Measurements from ENCODE around the gene CXCL12. TPM values are rescaled to one million over a fixed set of nuclear protein-coding genes. Genes with fewer than 3 reads are reported as not detected.

The CXCL12 gene
- total RNA-seq, 1 donor = under 0.01 TPM

GRCh38 chr10:44347609-44348400 lies 37.1 kb downstream of the CXCL12 start:
- H3K4me3 ChIP-seq (ENCODE audit: low read length) = no peak overlapping the region
- no peaks in the 10 kb centered on the region for H3K9me3 ChIP-seq (ENCODE audit: low read depth, low read length)
- H3K27me3 ChIP-seq (ENCODE audit: insufficient read depth, low read length) = no peaks in the 10 kb centered on the region
- H3K4me1 ChIP-seq (ENCODE audit: insufficient read depth, low read length) = no peaks in the 10 kb centered on the region

DNA sequence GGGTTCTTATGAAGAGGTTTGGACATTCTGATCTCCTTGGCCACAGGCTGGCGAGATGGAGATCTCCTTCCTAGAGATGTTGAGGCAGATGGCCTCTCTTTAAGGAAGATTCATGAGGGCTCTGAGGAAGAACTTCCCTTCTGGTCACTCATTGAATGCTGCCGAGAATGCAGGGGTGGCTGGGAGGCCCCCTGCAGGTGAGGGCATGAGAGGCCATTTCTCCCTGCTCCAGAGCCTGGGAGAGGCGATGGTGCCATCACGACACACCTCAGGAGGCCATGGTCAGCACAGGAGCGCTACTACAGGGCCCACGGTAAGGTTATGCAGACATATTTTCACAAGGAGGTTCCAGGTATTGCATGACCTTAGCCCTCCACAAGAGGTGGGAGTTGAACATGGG lies 40.2 kb downstream of the CXCL12 start:
- Histone ChIP-seq H3K9me3 (ENCODE audit: low read depth, low read length) (no peaks in the 10 kb centered on the region), H3K4me1 (ENCODE audit: insufficient read depth, low read length) (no peaks in the 10 kb centered on the region), H3K4me3 (ENCODE audit: low read length) (no peak overlapping the region), H3K27me3 (ENCODE audit: insufficient read depth, low read length) (no peaks in the 10 kb centered on the region)

GRCh38 chr10:44343843-44344242 lies 41.1 kb downstream of the CXCL12 start:
- no peaks in the 10 kb centered on the region for H3K4me1 ChIP-seq (ENCODE audit: insufficient read depth, low read length)
- no peaks in the 10 kb centered on the region for H3K9me3 ChIP-seq (ENCODE audit: low read depth, low read length)
- no peak overlapping the region for H3K4me3 ChIP-seq (ENCODE audit: low read length)
- no peaks in the 10 kb centered on the region for H3K27me3 ChIP-seq (ENCODE audit: insufficient read depth, low read length)

GRCh38 chr10:44341886-44342285 lies 43.0 kb downstream of the CXCL12 start:
- H3K4me3 ChIP-seq (ENCODE audit: low read length) = no peak overlapping the region
- no peaks in the 10 kb centered on the region for H3K9me3 ChIP-seq (ENCODE audit: low read depth, low read length)
- no peaks in the 10 kb centered on the region for H3K27me3 ChIP-seq (ENCODE audit: insufficient read depth, low read length)
- no peaks in the 10 kb centered on the region for H3K4me1 ChIP-seq (ENCODE audit: insufficient read depth, low read length)

GRCh38 chr10:44340557-44340956 lies 44.3 kb downstream of the CXCL12 start:
- Histone ChIP-seq H3K4me1 (ENCODE audit: insufficient read depth, low read length) (no peaks in the 10 kb centered on the region), H3K4me3 (ENCODE audit: low read length) (no peak overlapping the region), H3K9me3 (ENCODE audit: low read depth, low read length) (no peaks in the 10 kb centered on the region), H3K27me3 (ENCODE audit: insufficient read depth, low read length) (no peaks in the 10 kb centered on the region)

- Histone ChIP-seq H3K9me3 (ENCODE audit: low read depth, low read length) (no peaks in the 10 kb centered on the region), H3K4me1 (ENCODE audit: insufficient read depth, low read length) (no peaks in the 10 kb centered on the region), H3K27me3 (ENCODE audit: insufficient read depth, low read length) (no peaks in the 10 kb centered on the region), H3K4me3 (ENCODE audit: low read length) (no peak overlapping the region)
Observed at GRCh38 chr10:44339218-44339617, 45.7 kb downstream of the CXCL12 start.

- H3K4me1 ChIP-seq (ENCODE audit: insufficient read depth, low read length) = no peaks in the 10 kb centered on the region
- no peaks in the 10 kb centered on the region for H3K9me3 ChIP-seq (ENCODE audit: low read depth, low read length)
- no peaks in the 10 kb centered on the region for H3K27me3 ChIP-seq (ENCODE audit: insufficient read depth, low read length)
- H3K4me3 ChIP-seq (ENCODE audit: low read length) = no peak overlapping the region
Observed at GRCh38 chr10:44337081-44337480, 47.8 kb downstream of the CXCL12 start.

- Histone ChIP-seq H3K4me3 (ENCODE audit: low read length) (no peak overlapping the region), H3K27me3 (ENCODE audit: insufficient read depth, low read length) (no peaks in the 10 kb centered on the region), H3K4me1 (ENCODE audit: insufficient read depth, low read length) (no peaks in the 10 kb centered on the region), H3K9me3 (ENCODE audit: low read depth, low read length) (no peaks in the 10 kb centered on the region)
Observed at GRCh38 chr10:44335330-44336021, 49.4 kb downstream of the CXCL12 start.

DNA sequence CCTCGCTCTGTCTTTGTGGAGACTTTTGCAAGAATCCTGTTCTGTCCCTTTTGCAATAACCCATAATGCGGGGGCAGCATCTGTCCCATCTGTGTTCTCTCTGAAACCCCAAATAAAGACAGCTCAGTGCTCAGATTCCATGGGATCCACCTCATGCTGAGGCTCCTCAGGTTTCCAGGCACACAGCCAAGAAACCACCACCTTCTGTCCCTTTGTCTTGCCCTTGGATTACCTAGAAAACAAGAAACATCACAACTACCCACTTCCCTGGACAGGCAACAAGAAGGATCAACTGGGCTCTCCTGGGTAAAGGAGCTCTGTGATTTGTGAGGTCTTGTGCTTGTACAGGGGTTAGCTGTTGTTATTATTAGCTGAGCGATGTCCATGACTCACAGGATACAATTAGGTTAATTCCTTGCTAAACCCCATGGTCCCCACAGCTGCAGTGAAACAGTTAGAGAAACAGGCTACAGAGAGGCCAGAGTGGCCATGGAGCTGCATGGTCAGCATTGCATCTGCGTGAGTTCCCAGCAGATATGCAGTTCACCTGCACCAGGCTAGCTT lies 50.2 kb downstream of the CXCL12 start:
- no peaks in the 10 kb centered on the region for H3K4me1 ChIP-seq (ENCODE audit: insufficient read depth, low read length)
- no peaks in the 10 kb centered on the region for H3K9me3 ChIP-seq (ENCODE audit: low read depth, low read length)
- no peak overlapping the region for H3K4me3 ChIP-seq (ENCODE audit: low read length)
- no peaks in the 10 kb centered on the region for H3K27me3 ChIP-seq (ENCODE audit: insufficient read depth, low read length)

DNA sequence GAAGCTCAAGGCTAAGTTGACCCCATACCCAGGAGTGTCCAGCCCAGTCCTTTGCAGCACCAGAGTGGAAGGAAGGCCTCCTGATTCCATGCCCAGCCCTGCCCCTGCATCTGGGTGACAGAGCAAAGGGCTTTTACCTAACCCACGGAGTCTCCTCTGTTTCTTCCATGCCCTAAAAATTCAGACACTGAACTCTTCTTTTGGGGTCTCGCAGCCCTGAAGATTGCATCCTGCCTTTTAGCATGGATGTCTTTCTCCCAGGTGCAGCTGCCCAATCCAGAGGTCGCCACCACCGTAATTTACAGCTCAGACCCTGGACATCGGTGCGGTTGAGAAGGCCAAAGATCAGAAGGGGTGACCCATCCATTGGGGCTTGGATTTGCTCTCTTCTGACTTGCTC lies 50.8 kb downstream of the CXCL12 start:
- Histone ChIP-seq H3K4me3 (ENCODE audit: low read length) (no peak overlapping the region), H3K9me3 (ENCODE audit: low read depth, low read length) (no peaks in the 10 kb centered on the region), H3K27me3 (ENCODE audit: insufficient read depth, low read length) (no peaks in the 10 kb centered on the region), H3K4me1 (ENCODE audit: insufficient read depth, low read length) (no peaks in the 10 kb centered on the region)

DNA sequence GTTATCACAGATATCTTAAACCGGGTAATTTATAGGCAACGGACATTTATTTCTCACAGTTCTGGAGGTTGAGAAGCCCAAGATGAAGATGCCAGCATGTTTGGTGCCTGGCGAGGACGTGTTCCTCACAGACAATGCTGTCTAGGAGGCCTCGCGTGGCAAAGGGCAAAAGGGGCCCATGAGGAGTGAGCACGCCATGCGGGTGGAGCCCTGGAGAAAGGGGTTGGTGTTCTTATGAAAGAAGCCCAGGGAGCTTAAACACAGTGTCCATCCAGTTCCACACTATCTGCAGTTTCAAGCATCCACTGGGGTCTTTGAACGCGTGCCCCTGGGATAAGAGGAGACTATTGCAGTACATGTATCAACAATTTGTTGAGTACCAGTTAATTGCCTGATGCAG lies 51.4 kb downstream of the CXCL12 start:
- no peak overlapping the region for H3K4me3 ChIP-seq (ENCODE audit: low read length)
- H3K9me3 ChIP-seq (ENCODE audit: low read depth, low read length) = no peaks in the 10 kb centered on the region
- no peaks in the 10 kb centered on the region for H3K4me1 ChIP-seq (ENCODE audit: insufficient read depth, low read length)
- no peaks in the 10 kb centered on the region for H3K27me3 ChIP-seq (ENCODE audit: insufficient read depth, low read length)

- Histone ChIP-seq H3K4me3 (ENCODE audit: low read length) (no peak overlapping the region), H3K9me3 (ENCODE audit: low read depth, low read length) (no peaks in the 10 kb centered on the region), H3K4me1 (ENCODE audit: insufficient read depth, low read length) (no peaks in the 10 kb centered on the region), H3K27me3 (ENCODE audit: insufficient read depth, low read length) (no peaks in the 10 kb centered on the region)
Observed at GRCh38 chr10:44332465-44332864, 52.4 kb downstream of the CXCL12 start.

DNA sequence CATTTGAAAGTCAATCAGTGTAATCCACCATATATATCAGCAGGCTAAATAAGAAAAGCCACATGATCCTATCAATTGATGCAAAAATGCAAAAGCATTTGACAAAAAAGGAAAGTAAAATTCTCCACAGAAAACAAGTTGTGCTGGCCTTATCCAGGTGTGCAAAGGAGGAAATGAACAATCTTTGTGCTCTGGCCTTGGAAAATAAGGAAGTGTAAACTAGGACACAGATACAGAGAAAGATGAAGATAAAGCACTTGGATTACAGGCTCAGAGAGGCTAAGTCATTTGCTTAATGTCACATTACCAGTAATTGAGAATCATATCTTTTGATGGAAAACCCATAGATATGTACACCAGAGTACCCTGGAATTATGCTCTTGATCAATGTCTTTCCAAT lies 54.5 kb downstream of the CXCL12 start:
- no peaks in the 10 kb centered on the region for H3K27me3 ChIP-seq (ENCODE audit: insufficient read depth, low read length)
- H3K9me3 ChIP-seq (ENCODE audit: low read depth, low read length) = no peaks in the 10 kb centered on the region
- H3K4me1 ChIP-seq (ENCODE audit: insufficient read depth, low read length) = no peaks in the 10 kb centered on the region
- no peak overlapping the region for H3K4me3 ChIP-seq (ENCODE audit: low read length)

- H3K4me3 ChIP-seq (ENCODE audit: low read length) = no peak overlapping the region
Observed at GRCh38 chr10:44327461-44327860, 57.4 kb downstream of the CXCL12 start.

More at GRCh38 chr10:44327461-44327860, 57.4 kb downstream of the CXCL12 start:
- no peaks in the 10 kb centered on the region for H3K4me1 ChIP-seq (ENCODE audit: insufficient read depth, low read length)
- no peaks in the 10 kb centered on the region for H3K9me3 ChIP-seq (ENCODE audit: low read depth, low read length)
- no peaks in the 10 kb centered on the region for H3K27me3 ChIP-seq (ENCODE audit: insufficient read depth, low read length)
